ENCODE results near the gene ACTR3. TPM values are rescaled to one million over a fixed set of nuclear protein-coding genes. Genes with fewer than 3 reads are reported as not detected.

ACTR3 gene
- total and polyA plus RNA-seq, 8 donors: 41.6 to 189 (median 97.5) TPM

DNA sequence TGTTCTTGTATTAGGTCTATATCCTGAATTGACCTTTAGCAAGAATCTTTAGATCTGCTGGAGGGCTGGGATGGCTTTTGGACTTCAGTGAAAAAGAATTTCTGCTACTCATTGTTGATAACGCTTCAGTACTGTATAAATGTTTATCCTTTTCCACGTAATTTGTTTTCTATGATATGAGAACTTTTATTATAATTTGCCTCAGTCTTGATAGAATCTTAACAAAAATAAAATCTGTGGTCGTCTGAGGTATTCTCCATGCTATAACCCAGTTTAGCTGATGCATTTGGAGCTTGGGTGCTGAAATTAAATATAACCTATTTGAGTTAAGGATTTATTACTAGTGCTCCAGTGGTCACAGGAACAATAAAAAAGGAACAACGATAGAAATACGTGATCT is 71.1 kb downstream of the ACTR3 start:
- Histone ChIP-seq H3K27ac (no peak overlapping the region), H3K4me3 (no peak overlapping the region), H3K36me3 (peaks cover 2 to 47% (median 32%) of the 10 kb centered on the region in 4 donors), H3K4me1 (peaks cover 0 to 9% (median 2%) of the 10 kb centered on the region in 4 donors), H3K27me3 (no peaks in the 10 kb centered on the region), H3K9me3 (no peaks in the 10 kb centered on the region)
- TF ChIP-seq POLR2AphosphoS5 (IDR thresholded peaks at IDR 0.05) (no peak), EP300 (IDR thresholded peaks at IDR 0.05) (no peak), POLR2A (IDR thresholded peaks at IDR 0.05) (no peak), CTCF (IDR thresholded peaks at IDR 0.05) (no peak)
- intact Hi-C loops (cut with DNase I; ENCODE audit: low total_unique reads): no loop called here
- DNase-seq: no peak
- WGBS, 5 donors: 80 to 91% (median 85%) methylated on average over 5 of the region's 5 CpGs

- DNase-seq: no peak
- H3K27me3 ChIP-seq: no peaks in the 10 kb centered on the region
- no peak for TF ChIP-seq EP300 (IDR thresholded peaks at IDR 0.05)
- no peak for TF ChIP-seq POLR2AphosphoS5 (IDR thresholded peaks at IDR 0.05)
- TF ChIP-seq POLR2A (IDR thresholded peaks at IDR 0.05): no peak
- no peak for TF ChIP-seq CTCF (IDR thresholded peaks at IDR 0.05)
- intact Hi-C loops (cut with DNase I; ENCODE audit: low total_unique reads): no loop called here
- H3K4me1 ChIP-seq: peaks cover 0 to 25% (median 12%) of the 10 kb centered on the region in 4 donors
- H3K27ac ChIP-seq: no peak overlapping the region
- WGBS, 5 donors: 74 to 89% (median 83%) methylated on average over 4 of the region's 4 CpGs
- H3K9me3 ChIP-seq: no peaks in the 10 kb centered on the region
- H3K36me3 ChIP-seq: peaks cover 0 to 30% (median 14%) of the 10 kb centered on the region in 4 donors
- no peak overlapping the region for H3K4me3 ChIP-seq
Observed at GRCh38 chr2:113962692-113963480, 73.0 kb downstream of the ACTR3 start.

- DNase-seq: no peak
- Histone ChIP-seq H3K27me3 (no peaks in the 10 kb centered on the region), H3K27ac (no peak overlapping the region), H3K36me3 (peaks cover 0 to 22% (median 9%) of the 10 kb centered on the region in 4 donors), H3K9me3 (no peaks in the 10 kb centered on the region), H3K4me3 (no peak overlapping the region), H3K4me1 (peaks cover 0 to 25% (median 12%) of the 10 kb centered on the region in 4 donors)
- TF ChIP-seq POLR2A (IDR thresholded peaks at IDR 0.05) (no peak), EP300 (IDR thresholded peaks at IDR 0.05) (no peak), POLR2AphosphoS5 (IDR thresholded peaks at IDR 0.05) (no peak), CTCF (IDR thresholded peaks at IDR 0.05) (no peak)
- intact Hi-C loops (cut with DNase I; ENCODE audit: low total_unique reads): no loop called here
- 57 to 78% (median 60%) methylated on average over 3 of the region's 3 CpGs for WGBS, 5 donors
Observed at GRCh38 chr2:113963965-113964364, 74.1 kb downstream of the ACTR3 start.

GRCh38 chr2:113964436-113964835 is 74.5 kb downstream of the ACTR3 start:
- intact Hi-C loops (cut with DNase I; ENCODE audit: low total_unique reads): no loop called here
- Histone ChIP-seq H3K9me3 (no peaks in the 10 kb centered on the region), H3K4me1 (peaks cover 0 to 25% (median 12%) of the 10 kb centered on the region in 4 donors), H3K27me3 (no peaks in the 10 kb centered on the region), H3K4me3 (no peak overlapping the region), H3K27ac (no peak overlapping the region), H3K36me3 (peaks cover 0 to 17% (median 8%) of the 10 kb centered on the region in 4 donors)
- TF ChIP-seq POLR2A (IDR thresholded peaks at IDR 0.05) (no peak), POLR2AphosphoS5 (IDR thresholded peaks at IDR 0.05) (no peak), CTCF (IDR thresholded peaks at IDR 0.05) (no peak), EP300 (IDR thresholded peaks at IDR 0.05) (no peak)
- DNase-seq: no peak
- WGBS, 5 donors: 87 to 93% (median 92%) methylated on average over 5 of the region's 5 CpGs
